ENCODE data around the gene FURIN. TPM values are rescaled to one million over a fixed set of nuclear protein-coding genes. Genes with fewer than 3 reads are reported as not detected.

FURIN gene
- total and polyA plus RNA-seq, 2 of the 4 experiments (the other 2 are of a cell fraction), result 34.8 to 54.3 TPM

DNA sequence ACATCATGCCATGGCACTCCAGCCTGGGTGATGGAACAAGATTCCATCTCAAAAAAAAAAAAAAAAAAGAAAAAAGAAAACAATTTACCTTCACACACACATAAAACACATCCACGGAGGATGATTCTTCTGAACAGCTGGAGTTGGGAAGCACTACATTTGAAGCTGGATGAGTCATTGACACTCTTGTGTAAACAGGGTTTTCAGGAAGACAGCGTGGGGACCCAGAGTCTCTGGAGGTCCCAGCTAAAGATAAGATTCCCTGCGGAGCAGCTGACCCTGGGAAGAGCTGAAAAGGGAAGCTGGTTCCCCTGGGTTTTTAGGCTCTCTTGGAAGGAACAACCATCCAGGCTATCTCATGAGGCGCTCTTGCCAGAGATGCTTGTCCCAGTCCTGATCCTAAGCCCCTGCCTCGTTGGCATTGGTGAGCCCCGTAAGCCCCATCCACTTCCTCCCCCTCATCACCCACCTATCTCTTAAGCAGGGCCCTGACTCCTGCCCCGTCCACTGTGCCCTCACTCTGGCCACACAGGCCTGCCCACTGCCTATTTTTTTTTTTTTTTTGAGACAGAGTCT, 32.0 kb upstream of the FURIN start:
- intact Hi-C loops (cut with micrococcal nuclease) (no loop called here), in situ Hi-C loops (cut with MboI; ENCODE audit: low sequenced_read_pairs) (no loop called here), dilution Hi-C loops (cut with HindIII; ENCODE audit: low sequenced_read_pairs, unreplicated experiment) (no loop called here)
- no peak overlapping the region for H3K23ac ChIP-seq (ENCODE audit: low read depth, low read length)
- H3K9ac ChIP-seq (ENCODE audit: low read depth, low read length), result no peak overlapping the region
- no peak for TF ChIP-seq NFE2L2 (IDR thresholded peaks at IDR 0.05; ENCODE audit: low read depth, low read length)
- peak; percentile 93 for TF ChIP-seq FOS (IDR thresholded peaks at IDR 0.05; ENCODE audit: low read depth, low read length)
- H4K8ac ChIP-seq (ENCODE audit: low read depth in 2 of 2, low read length in 2 of 2), result no peak overlapping the region
- H4K20me1 ChIP-seq (ENCODE audit: insufficient read depth, low read length), result no peaks in the 10 kb centered on the region; the same call in 1 of the 2 replicates
- H2BK5ac ChIP-seq (ENCODE audit: low read depth, low read length, poor library complexity, severe bottlenecking), result no peak overlapping the region
- peak overlapping the region; percentile 26 for H2AFZ ChIP-seq (replicated peaks; ENCODE audit: low read length, poor library complexity)
- peaks cover 2% of the 10 kb centered on the region for H3K4me1 ChIP-seq (ENCODE audit: control insufficient read depth, insufficient read depth, low read length)
- H3K4ac ChIP-seq (ENCODE audit: low read depth, low read length), result no peak overlapping the region
- peak; percentile 86 for ATAC-seq (ENCODE audit: low read depth)
- H3K9me3 ChIP-seq (ENCODE audit: control insufficient read depth, insufficient read depth, low read length), result no peaks in the 10 kb centered on the region
- no peak overlapping the region for H3K27ac ChIP-seq (ENCODE audit: insufficient read depth, low read length)
- no peak overlapping the region for H3K14ac ChIP-seq (replicated peaks; ENCODE audit: low read depth, low read length)
- no peaks in the 10 kb centered on the region for H3K36me3 ChIP-seq (ENCODE audit: control insufficient read depth, insufficient read depth, low read length)
- H2BK120ac ChIP-seq (ENCODE audit: low read depth, low read length), result no peak overlapping the region
- CTCF ChIA-PET, result interaction anchor here (0.5 to 0.7 kb wide), 3 partner anchors 18 to 188 kb away, joined by 3 read pairs; no protein-coding TSS in a partner anchor
- H2AK9ac ChIP-seq (replicated peaks; ENCODE audit: low read depth, low read length, poor library complexity), result no peak overlapping the region
- no peak overlapping the region for H2BK20ac ChIP-seq (ENCODE audit: low read depth, low read length)
- no TSS peak for BruUV-seq (replicated peaks)
- no peak overlapping the region for H3K56ac ChIP-seq (ENCODE audit: extremely low read depth, insufficient read depth, low read length)
- H4K91ac ChIP-seq (ENCODE audit: insufficient read depth, low read depth, low read length), result no peak overlapping the region
- peak; percentile 91 for DNase-seq
- H3K18ac ChIP-seq (ENCODE audit: low read depth, low read length), result no peak overlapping the region
- no peak overlapping the region for H4K5ac ChIP-seq (ENCODE audit: low read depth, low read length)
- WGBS, 2 experiments (ENCODE audit: extremely low coverage in 2 of 2, insufficient read length in 1 of 2), result 45% methylated on average over 5 of the region's 7 CpGs; no CpG with 5 or more reads in 1 of the 2 experiments
- no peak overlapping the region for H2BK15ac ChIP-seq (ENCODE audit: low read depth, low read length)
- H3K27me3 ChIP-seq (ENCODE audit: control insufficient read depth, insufficient read depth, low read length), result peaks cover 8% of the 10 kb centered on the region
- POLR2A ChIA-PET (ENCODE audit: unreplicated experiment), result interaction anchor here (0.6 kb wide), 1 partner anchor 334 kb away, joined by 3 read pairs; no protein-coding TSS in a partner anchor
- no peaks in the 10 kb centered on the region for H3K9me1 ChIP-seq (ENCODE audit: insufficient read depth, low read length)
- H3K4me3 ChIP-seq (ENCODE audit: insufficient read depth, low read depth, low read length), result no peak overlapping the region
- H2AK5ac ChIP-seq (ENCODE audit: low read depth, low read length), result peak overlapping the region; percentile 56; the same call in 1 of the 2 replicates
- no peaks in the 10 kb centered on the region for H3K79me1 ChIP-seq (ENCODE audit: low read depth in 1 of 2, low read length in 2 of 2)
- peak overlapping the region; percentile 16; the same call in 1 of the 2 replicates for H3K4me2 ChIP-seq (ENCODE audit: low read depth, low read length)

Data from IMR-90 (cell line).